Measurements from ENCODE around the gene ACHE.
A peak's percentile ranks its signal among the peaks of the same experiment; 100 is the strongest.

ACHE gene

DNA sequence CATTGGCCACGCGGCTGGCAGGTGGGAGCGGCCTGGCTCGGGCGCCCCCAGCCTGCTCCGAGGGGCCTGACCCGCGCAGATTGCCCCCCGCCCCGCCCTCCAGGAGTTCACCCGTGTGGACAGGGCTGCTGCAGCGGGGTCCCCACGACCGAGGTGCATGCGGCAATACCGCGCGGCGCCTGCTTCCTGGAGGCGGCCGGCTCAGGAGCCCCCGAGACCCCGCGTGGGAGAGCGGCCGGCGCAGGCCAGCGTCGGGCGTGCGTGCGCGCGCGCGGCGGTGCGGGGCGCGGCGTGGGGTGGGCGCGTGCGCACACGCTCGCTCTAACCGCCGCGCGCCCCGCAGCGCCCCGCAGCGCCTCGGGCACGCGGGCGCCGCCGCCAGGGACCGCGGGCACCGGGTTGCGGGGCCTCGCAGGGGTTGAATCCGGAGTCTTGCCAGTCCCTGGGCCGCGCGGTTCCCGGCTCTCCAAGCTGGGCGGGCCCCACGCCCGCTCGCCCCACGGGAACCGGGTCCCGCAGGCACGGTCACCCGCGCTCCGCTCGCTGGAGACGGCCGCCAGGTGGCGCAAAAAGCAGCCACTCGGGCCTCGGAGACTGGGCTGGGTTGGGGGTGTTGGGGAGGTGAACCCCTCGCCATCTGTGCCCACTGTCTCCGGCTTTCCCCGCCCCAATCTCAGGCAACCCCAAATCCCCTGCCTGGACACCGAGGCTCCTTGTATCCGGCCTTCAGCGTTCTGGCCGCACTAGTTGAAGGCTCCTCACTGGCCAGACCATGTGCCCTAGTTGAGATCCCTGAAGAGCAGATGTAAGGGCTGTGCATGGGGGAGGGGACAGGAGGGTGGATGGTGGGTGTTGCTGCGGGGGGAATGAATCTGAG lies 1.3 kb upstream of the ACHE start:
- peak; percentile 61 for DNase-seq

DNA sequence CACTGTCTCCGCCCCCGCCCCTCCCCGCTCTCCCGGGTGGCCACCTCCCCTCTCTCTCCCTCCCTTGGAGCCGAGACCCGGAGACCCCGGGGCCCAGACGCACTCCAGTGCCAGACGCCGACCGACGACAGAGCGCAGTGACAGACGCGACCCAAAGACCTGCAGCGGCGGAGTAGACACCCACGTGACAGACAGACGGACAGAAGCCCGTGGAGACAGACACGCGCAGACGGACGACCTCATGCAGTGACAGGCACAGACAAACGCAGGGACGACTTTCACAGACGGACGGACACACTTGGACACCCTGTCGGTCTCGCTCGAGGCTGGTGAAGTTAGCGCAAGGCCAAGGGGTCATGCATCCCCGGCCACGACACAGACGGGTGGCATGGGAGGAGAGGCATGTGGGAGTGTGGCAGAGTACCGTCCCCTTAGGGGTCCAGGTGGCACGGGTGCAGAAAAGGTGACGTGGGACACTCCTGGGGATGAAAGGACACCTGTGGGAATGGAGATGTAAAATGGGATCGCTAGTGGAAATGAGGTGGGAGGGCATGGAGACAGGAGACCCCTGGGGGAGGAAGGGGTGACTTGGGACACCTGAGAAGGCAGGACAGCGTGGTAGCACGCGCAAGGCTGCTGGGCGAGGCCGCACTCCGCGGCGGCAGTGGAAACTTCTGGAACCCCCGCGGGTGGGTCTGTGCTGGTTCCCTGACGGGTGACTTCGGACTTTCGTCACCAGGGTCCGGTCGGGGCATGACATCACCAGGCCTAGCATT lies 456 bp upstream of the ACHE start:
- peak; percentile 74 for DNase-seq

DNA sequence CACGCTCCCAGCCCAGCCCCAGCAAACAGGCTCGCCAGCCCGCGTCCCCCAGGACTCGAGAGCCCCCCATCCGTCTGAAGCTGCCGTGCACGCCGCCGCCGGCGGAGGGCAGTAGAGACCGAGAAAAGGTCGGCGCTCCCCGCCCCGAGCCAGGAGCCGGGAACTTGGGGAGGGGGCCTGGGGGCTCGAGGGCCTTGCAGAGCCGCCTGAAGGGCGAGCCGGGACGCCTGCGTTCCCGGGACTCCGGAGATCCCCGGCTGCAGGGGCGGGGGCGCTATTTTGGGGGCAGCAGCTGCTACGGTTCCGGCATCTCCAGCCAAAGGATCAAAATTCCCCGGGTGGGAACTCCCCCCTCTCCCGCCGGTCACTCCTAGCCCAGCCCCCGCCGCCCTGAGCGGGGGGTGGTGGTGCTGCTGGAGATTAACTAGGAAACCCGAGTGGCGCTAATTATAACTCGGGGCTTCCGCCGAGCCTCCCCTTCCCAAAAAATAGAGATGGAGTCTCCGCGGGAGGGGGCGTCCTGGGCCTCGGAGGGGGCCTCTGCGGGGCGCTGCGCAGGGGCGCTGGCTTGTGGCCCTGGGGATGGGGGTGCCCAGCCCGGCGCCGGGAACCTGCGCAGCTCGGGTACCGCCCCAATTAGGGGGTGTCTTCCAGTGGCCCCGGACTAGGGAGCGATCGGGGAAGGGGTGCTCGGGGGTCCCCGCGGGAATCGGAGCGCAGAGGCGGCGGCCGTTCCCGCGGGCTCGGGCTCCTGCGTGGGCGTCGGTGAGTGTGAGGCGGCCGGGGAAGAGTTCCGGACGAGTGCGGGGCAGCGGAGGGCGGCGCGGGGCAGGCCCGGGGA lies 608 bp downstream of the ACHE start:
- DNase-seq: peak; percentile 34

DNA sequence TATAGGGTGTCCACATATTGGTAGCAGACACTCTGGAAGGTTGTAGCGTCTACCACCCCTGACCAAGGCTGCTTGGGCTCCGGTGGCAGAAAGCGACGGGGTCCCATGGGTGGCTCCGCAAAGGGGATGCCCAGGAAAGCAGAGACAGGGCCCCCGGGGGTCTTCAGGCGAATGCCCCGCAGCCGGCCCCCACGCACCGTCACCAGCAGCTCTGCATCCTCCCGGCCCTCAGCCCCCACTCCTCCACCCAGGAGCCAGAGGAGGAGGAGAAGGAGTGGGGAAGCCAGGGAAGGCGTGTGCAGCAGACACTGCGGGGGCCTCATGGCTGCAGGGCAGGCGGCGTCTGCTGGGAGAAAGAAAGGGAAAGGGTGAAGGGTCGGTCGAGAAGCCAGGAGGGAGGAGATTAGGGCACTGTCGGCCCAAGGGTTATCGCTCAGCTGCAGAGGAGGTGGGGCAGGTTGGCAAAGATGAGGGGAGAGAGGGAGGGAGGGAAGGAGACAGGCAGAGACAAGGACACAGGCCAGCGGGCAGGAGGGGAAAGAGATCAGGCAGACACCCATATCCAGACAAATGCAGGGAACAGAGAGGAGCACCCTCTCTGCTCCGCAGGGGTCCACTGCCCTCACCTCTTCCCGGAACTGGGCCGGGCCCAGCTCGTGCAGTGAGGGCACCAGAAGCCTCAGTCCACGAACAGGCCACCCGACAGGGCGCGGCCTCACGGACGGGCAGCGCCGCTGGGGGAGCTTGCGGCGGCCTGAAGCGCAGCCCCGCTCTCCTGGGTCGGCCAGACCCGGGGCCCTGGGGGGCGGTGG lies 1.6 kb downstream of the ACHE start:
- DNase-seq: no peak

DNA sequence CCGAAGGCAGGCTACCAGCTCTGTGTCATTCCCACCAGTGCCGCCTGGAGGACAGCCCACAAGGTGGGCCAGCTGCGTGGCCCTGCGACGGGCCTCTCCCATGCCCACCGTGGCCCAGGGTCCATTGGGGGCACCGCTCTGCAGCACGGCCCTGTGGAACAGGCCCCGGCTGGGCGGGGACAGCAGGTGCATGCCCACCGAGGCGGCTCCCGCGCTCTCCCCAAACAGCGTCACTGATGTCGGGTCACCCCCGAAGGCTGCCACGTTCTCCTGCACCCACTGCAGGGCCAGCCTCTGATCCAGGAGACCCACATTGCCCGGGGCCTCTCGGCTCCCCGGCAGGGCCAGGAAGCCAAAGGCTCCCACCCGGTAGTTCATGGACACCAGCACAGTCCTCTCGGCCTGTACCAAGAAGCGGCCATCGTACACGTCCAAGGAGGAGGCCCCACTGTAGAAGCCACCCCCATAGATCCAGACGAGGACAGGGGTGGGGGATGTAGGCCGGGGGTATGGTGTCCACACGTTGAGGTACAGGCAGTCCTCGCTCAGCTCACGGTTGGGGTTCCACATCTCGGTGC lies 2.3 kb downstream of the ACHE start:
- DNase-seq: no peak

DNA sequence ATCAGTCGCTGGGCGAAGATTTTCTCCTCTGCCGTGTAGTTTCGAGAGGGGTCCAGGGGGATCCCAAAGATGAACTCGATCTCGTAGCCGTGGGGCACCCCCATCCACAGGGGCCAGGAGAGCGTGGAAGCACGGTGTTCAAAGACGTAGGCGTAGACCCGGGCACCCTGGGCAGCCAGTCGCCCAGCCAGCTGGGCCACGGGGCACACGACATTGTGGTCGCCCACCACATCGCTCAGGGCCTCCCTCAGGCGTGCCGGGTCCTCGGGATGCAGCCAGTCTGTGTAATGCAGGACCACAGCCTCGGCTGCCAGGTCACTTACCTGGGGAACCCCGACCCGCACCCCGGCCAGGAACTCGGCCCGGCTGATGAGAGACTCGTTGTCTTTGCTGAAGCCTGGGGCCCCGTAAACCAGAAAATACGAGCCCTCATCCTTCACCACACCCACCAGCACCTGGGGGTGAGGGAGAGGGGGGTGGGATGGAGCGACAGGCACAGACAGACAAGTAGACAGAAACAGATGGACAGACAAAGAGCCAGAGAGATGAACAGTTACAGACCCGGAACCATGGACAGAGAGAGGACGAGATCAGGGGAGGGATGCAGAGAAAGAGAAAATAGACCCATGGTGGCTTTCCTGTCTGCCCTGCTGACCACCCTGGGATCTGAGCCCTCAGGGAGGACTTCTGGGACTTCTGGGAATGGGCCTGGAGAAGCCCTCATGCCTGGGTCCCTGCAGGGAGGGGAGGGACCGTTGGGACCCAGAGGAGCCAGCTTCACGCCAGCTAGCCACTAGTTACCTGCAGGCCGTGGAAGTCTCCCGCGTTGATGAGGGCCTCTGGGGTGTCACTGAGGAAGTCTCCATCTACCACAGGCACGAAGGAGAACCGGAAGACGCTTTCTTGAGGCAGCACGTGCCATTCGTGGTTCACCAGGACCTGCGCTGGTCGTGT lies 3.0 kb downstream of the ACHE start:
- DNase-seq: no peak

DNA sequence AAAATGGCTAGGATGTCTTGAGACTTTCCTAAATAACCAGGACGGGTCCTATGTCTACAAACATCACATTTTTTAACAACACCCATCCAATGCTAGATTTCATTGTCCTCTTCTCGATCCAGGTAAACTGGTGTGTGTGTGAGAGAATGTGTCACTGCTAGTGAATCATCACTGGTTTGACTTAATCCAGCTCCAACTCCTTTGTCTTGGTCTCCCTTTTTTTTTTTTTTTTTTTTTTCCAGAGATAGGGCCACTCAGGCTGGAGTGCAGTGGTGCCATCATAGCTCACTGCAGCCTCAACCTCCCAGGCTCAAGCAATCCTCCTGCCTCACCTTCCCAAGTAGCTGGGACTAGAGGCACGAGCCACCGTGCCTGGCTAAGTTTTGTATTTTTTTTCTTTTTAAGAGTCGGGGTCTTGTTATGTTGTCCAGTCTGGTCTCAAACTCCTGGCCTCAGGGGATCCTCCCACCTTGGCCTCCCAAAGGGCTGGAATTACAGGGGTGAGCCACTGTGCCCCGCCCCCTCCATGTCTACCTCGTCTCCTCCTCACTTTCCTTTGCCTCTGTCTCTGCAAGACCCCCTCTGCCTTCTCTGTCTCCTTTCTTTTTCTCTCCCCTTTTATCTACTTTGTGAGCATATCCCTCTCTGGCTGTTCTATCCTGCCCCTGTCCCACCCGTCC lies 4.0 kb downstream of the ACHE start:
- no peak for DNase-seq

DNA sequence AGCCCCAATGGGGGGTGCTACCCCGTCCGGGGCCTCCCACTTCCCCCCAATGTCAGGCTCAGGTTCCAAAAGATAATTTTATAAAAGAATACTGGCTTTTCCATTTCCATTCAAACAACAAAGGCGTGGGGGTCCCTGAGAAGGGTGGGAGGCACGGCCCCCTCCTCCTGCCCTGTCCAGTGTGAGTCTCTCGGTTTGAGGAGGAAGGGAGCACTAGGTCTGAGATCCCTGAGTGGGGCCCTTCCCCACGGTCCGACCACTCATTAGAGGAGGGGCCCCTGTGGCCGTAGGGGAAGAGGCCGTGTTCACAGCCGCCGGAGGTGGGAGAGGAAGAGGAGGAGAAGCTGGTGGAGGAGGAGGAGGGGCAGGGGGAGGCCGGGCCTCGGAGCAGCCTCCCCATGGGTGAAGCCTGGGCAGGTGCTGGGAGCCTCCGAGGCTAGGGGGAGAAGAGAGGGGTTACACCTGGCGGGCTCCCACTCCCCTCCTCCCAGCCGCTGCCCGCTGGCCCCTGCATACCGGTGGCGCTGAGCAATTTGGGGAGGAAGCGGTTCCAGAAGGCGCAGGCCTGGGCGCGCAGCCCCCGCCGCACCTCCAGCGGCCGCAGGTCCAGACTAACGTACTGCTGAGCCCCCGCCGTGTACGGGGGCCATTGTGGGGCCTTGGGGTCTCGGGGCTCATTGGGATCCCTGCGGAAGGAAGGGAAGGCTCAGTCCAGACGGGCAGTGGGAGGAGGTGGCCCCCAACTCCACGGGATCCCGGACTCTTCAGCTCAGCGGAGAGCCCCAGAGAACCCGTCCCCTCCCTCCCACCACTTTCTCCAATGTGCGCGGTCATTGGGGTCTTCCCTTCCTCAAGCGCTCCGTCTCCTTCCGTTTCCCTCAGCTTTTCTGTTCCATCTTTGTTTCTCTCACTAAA lies 4.8 kb downstream of the ACHE start:
- DNase-seq: no peak

DNA sequence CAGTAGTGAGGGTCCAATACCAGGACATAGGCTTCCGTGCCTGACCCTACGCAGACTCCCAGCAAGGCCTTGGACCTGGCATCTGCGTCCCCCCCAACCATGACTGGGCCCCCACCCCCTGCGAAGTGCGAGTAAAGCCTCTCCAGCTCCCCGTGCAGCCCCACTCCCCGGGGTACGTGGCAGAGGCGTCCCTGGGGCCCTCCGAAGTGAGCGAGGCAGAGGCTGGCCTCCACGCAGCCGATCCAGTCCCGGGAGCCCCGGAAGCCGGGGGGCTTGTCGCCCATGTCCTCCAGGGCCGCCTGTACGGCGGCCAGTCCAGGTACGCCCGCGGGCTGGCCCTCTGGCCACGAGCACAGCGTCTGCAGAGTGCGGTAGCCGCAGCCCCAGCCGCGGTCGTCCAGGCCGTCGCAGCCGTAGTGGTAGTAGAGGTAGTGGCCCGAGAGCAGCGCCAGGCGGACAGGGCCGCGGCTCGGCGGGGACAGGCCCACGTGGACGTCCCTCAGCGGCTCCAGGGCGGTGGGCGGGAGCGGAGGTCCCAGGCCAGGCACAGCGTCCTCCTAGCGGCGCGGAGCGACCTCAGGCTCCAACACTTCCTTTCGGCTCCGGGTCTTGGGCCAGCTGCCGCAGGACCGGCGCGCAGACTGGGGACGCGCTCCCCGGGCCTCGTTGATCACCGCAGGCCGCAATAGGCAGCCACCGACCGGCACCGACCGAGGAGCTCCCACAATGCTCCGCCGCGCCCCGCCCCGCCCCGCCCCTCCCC lies 6.5 kb downstream of the ACHE start, which contains the start of gene UFSP1:
Gene UFSP1, minus strand, starts transcription at position 728 of the 763 bp plus-strand sequence. Its CDS starts 444 bp downstream, at position 284.
- peak; percentile 67 for DNase-seq

DNA sequence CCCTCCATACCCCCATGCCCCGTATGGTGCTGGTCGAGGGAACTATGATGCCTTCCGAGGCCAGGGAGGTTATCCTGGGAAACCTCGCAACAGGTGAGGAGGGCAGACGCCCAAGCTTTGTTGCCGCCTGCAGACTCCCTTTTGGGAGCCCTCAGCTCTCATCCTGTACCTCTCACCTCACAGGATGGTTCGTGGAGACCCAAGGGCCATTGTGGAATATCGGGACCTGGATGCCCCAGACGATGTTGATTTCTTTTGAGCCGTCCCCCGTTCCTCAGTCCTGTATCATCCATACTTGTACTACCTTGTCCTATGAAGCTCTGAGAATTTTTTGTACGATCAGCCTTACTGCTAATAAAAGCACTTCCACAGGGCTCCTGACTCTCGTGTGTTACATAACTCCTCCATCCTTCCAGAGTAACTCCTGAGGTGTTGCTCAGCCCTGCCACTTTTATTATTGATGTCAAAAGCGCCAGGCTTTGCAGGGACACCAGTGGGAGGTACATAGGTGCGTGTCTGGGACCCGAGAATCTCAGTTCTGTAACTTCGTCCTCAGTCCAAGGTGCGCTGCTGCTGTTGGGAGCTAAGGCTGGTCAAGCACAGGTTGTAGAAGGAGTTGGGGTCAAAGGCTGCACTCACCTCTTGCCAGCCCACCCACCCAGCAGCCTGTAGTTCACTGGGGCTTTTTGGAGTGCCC lies 7.2 kb downstream of the ACHE start:
- DNase-seq: no peak

DNA sequence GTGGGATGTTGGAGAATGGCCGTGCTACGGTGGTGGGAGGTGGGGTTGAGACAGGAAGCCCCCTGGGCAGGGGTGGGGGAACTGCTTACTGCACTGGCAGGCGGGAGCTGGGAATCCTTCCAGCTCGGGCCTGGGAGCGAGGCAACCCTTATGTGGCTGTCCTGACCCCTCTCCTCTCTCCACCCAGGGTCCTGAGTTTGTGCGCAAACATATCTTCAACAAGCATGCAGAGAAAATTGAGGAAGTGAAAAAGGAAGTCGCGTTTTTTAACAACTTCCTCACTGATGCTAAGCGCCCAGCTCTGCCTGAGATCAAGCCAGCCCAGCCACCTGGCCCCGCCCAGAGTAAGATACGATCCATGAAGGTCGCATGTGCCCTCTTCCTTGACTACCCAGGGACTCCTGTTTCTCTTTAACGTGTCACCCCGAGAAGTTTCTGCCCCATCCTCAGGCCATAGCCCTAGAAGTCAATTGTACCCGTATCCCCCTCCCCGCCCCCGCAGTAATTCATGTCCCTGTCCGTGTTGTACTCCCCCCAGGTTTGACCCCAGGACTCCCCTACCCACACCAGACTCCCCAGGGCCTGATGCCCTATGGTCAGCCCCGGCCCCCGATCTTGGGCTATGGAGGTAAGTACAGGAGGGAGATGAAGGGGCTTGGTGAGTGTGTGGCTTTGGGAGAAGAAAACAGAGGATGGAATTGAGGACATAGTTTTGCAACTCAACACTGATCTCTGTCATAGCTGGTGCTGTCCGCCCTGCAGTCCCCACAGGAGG lies 8.0 kb downstream of the ACHE start:
- DNase-seq: no peak

DNA sequence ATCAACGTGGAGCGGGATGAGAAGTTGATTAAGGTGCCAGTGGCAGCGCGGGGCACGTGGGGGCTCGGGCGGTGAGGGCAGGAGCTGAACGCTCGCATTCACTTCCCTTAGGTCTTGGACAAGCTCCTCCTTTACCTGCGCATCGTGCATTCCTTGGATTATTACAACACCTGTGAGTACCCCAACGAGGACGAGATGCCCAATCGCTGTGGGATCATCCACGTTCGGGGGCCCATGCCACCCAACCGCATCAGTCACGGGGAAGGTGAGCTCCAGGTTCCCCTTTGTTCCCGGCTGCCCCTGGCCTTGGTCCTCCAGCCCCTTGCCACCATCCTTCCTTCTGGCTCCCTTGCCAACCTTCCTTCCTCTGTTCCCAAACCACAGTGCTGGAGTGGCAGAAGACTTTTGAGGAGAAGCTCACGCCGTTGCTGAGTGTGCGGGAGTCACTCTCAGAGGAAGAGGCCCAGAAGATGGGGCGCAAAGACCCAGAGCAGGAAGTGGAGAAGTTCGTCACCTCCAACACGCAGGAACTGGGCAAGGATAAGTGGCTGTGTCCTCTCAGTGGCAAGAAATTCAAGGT lies 8.7 kb downstream of the ACHE start:
- DNase-seq: no peak

DNA sequence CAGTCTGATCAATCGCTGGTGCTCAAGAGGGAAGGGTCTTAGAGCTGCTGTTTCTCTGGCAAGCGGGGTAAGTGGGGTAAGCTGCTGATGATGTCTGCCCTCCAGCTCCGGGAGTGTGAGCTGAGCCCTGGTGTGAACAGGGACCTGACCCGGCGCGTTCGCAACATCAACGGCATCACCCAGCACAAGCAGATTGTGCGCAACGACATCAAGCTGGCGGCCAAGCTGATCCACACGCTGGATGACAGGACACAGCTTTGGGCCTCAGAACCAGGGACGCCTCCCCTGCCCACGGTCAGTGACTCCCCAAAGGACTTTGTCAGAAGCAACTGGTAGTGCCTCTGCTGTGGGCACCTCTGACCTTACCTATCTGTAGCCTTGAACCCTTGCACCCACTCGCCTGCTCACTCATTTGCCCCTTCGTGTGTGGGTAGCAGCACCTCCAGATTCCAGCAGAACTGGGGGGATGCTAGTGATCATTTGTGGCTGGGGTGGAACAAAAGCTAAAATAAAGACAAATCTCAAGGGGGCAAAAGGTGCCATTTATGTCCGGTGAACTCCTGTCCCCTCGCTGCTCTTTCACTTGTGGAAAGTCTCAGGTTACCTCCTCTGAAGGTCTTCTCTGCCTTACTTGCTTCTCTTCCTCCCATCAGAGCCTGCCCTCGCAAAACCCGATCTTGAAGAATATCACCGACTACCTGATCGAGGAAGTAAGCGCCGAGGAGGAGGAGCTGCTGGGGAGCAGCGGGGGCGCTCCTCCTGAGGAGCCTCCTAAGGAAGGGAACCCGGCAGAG lies 9.3 kb downstream of the ACHE start:
- no peak for DNase-seq

DNA sequence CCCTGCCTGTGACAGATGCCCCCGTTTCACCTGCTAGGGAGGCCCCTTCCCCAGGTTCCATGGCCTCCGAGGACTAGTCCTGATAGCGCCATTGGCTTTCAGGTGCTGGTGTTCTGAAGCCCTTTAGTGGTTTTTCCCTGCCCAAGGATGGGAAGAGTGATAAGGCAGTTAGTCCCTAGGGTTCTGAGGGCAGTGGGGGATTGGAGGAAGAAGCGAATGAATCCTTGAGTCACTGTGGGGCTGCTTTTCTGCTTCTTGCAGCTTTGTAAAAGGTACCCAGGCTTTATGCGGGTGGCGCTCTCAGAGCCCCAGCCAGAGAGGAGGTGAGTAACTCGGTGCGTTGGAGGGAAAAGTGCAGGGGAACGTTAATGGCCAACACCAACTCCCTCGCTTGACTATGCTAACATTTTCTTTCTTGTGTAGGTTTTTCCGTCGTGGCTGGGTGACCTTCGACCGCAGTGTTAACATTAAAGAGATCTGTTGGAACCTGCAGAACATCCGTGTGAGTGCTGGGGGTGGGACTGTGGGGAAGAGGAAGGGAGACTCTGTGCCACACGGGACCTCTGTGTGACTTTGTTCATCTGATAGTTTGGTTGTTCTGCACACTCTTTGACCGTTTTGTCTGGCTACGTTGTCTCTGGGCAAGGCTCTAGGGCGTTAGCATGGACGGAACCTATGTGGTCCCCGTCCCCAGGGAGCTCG lies 10.1 kb downstream of the ACHE start:
- no peak for DNase-seq
